HCT116 (cell line): ENCODE results near the gene GTF3C1. TPM values are rescaled to one million over a fixed set of nuclear protein-coding genes. Genes with fewer than 3 reads are reported as not detected.

Experiments used
- ATAC-seq: fragments of 200-7000 bp; cut with Tn5 transposase; 2 replicates; pipeline ENCODE4 v1.9.1; 2020; ENCODE audit warnings: mild to moderate bottlenecking, moderate library complexity
- BruUV-seq: library from RNA; stranded (reverse); fragments of 400-500 nt; replicated peaks from 2 replicates; lab custom pipeline; 2021; lab: Mats Ljungman, UMichigan
- CTCF ChIA-PET: fragments of 300-600 bp; sonication (Branson Sonifier 250); formaldehyde crosslinking; loops from one replicate; lab custom pipeline; 2021; ENCODE audit warnings: antibody characterized with exemption; lab: Charles Lee
- POLR2A ChIA-PET: fragments of 300-600, 350-600 bp; sonication (Branson Sonifier 250); formaldehyde crosslinking; loops from one replicate; lab custom pipeline; 2021; ENCODE audit warnings: antibody characterized with exemption; lab: Charles Lee
- RAD21 ChIA-PET, 2 experiments: fragments of 300-600 bp; sonication (Branson Sonifier 250); formaldehyde crosslinking; loops; one replicate each; lab custom pipeline; 2023; ENCODE audit warnings: low total read pairs in 2 of 2; ENCODE audit not compliant: uncharacterized antibody in 2 of 2, unreplicated experiment in 2 of 2, low non-redundant PET in 1 of 2; lab: Charles Lee
- DNase-seq: peaks from one replicate; pipeline ENCODE4 v3.0.0-alpha.2; 2010; ENCODE audit warnings: low read depth, low spot score
- H2AFZ ChIP-seq: fragments of 200-600 bp; shearing (Covaris generic), sonication (generic); 2 replicates; pipeline ENCODE4 v1.6.1; 2017; ENCODE audit warnings: low read depth, mixed run types, mixed read lengths, antibody characterized with exemption, low read length; ENCODE audit not compliant: poor library complexity, severe bottlenecking
- H3K27ac ChIP-seq: 2 replicates; pipeline ENCODE4 v1.5.1; 2012; ENCODE audit warnings: low read depth, low read length
- H3K27me3 ChIP-seq: fragments of 200-600 bp; sonication (generic); 2 replicates; pipeline ENCODE4 v1.6.1; 2016; ENCODE audit warnings: mixed run types, low read length, mixed read lengths; ENCODE audit not compliant: insufficient read depth
- H3K36me3 ChIP-seq, 2 experiments: fragments of 200-500 bp in 1 of 2; fragments of 200-600 bp in 1 of 2; sonication (Bioruptor generic) in 1 of 2; sonication (generic) in 1 of 2; 2 replicates each; pipeline versions ENCODE4 v1.5.1 to v1.6.1; 2014 to 2016; ENCODE audit warnings: low read length in 2 of 2, inconsistent platforms in 1 of 2, mixed read lengths in 1 of 2, mixed run types in 1 of 2; ENCODE audit not compliant: insufficient read depth in 2 of 2, control insufficient read depth in 1 of 2
- H3K4me1 ChIP-seq, 2 experiments: fragments of 200-600 bp in 1 of 2; sonication (generic) in 1 of 2; 2 replicates each; pipeline versions ENCODE4 v1.5.1 to v1.6.1; 2012 to 2017; ENCODE audit warnings: low read length in 2 of 2, inconsistent platforms in 1 of 2, mild to moderate bottlenecking in 1 of 2, mixed read lengths in 1 of 2, mixed run types in 1 of 2, moderate library complexity in 1 of 2; ENCODE audit not compliant: insufficient read depth in 2 of 2, control insufficient read depth in 1 of 2
- H3K4me2 ChIP-seq: fragments of 200-600 bp; sonication (generic); 2 replicates; pipeline ENCODE4 v1.6.1; 2017; ENCODE audit warnings: mixed run types, low read length, mixed read lengths
- H3K4me3 ChIP-seq, 2 experiments: fragments of 200-600 bp in 1 of 2; sonication (generic) in 1 of 2; replicated peaks in 1 of 2; 2 replicates each; pipeline ENCODE4 v1.5.1; 2011 to 2016; ENCODE audit warnings: low read length in 2 of 2, control low read depth in 1 of 2, low read depth in 1 of 2, mild to moderate bottlenecking in 1 of 2, mixed read lengths in 1 of 2, mixed run types in 1 of 2
- H3K79me2 ChIP-seq: fragments of 200-600 bp; sonication (generic); 2 replicates; pipeline ENCODE4 v1.6.1; 2017; ENCODE audit warnings: mild to moderate bottlenecking, mixed run types, low read length, moderate library complexity, mixed read lengths; ENCODE audit not compliant: insufficient read depth
- H3K9ac ChIP-seq: fragments of 200-600 bp; sonication (generic); 2 replicates; pipeline ENCODE4 v1.6.1; 2016; ENCODE audit warnings: low read length, mixed read lengths
- H3K9me2 ChIP-seq: fragments of 200-600 bp; sonication (generic), shearing (Covaris generic); 2 replicates; pipeline ENCODE4 v1.6.1; 2017; ENCODE audit warnings: mixed run types, mild to moderate bottlenecking, moderate library complexity; ENCODE audit not compliant: insufficient read depth
- H3K9me3 ChIP-seq, 2 experiments: fragments of 200-500 bp in 1 of 2; fragments of 200-600 bp in 1 of 2; sonication (Bioruptor generic) in 1 of 2; sonication (generic) in 1 of 2; 2 replicates each; pipeline ENCODE4 v1.6.1; 2014 to 2017; ENCODE audit warnings: low read length in 2 of 2, mixed read lengths in 2 of 2, inconsistent platforms in 1 of 2, low read depth in 1 of 2, mild to moderate bottlenecking in 1 of 2, mixed run types in 1 of 2, moderate library complexity in 1 of 2; ENCODE audit not compliant: control insufficient read depth in 1 of 2, insufficient read depth in 1 of 2
- H4K20me1 ChIP-seq: fragments of 200-600 bp; sonication (generic), shearing (Covaris generic); 2 replicates; pipeline ENCODE4 v1.6.1; 2017; ENCODE audit warnings: mixed run types, mild to moderate bottlenecking, moderate library complexity; ENCODE audit not compliant: insufficient read depth
- CBX3 ChIP-seq: IDR thresholded peaks from 2 replicates; pipeline ENCODE4 v1.6.1; 2012; ENCODE audit warnings: low read depth
- CEBPB ChIP-seq: IDR thresholded peaks from 2 replicates; pipeline ENCODE4 v1.6.1; 2012; ENCODE audit warnings: low read depth
- ELF1 ChIP-seq: IDR thresholded peaks from 2 replicates; pipeline ENCODE4 v1.6.1; 2012; ENCODE audit warnings: low read depth, borderline replicate concordance
- FOSL1 ChIP-seq: IDR thresholded peaks from 2 replicates; pipeline ENCODE4 v1.6.1; 2012; ENCODE audit warnings: low read depth
- JUND ChIP-seq: IDR thresholded peaks from 2 replicates; pipeline ENCODE4 v1.6.1; 2012
- MAX ChIP-seq: IDR thresholded peaks from 2 replicates; pipeline ENCODE4 v1.6.1; 2012
- RAD21 ChIP-seq: IDR thresholded peaks from 2 replicates; pipeline ENCODE4 v1.6.1; 2012; ENCODE audit warnings: low read depth, mild to moderate bottlenecking
- REST ChIP-seq: IDR thresholded peaks from 2 replicates; pipeline ENCODE4 v1.6.1; 2012; ENCODE audit warnings: low read depth
- SP1 ChIP-seq: IDR thresholded peaks from 2 replicates; pipeline ENCODE4 v1.6.1; 2012; ENCODE audit warnings: low read depth
- ZFX ChIP-seq: fragments of 450-650 bp; IDR thresholded peaks from 2 replicates; pipeline ENCODE4 v1.6.1; 2017
- intact Hi-C: fragments of 100-400 bp; cut with micrococcal nuclease; formaldehyde crosslinking; loops from 2 replicates; pipeline ENCODE4 v1.10.0; 2022
- total RNA-seq: library from RNA; stranded (reverse); gene quantifications from one replicate; pipeline ENCODE4 v1.2.1, GENCODE V29; 2021; ENCODE audit not compliant: unreplicated experiment
- TF ChIP-seq, protein P1 (sequence below): IDR thresholded peaks from 2 replicates; pipeline ENCODE4 v1.6.1; 2012

GTF3C1 gene
- total RNA-seq, 1 experiment from 2014 or later, result 97.5 TPM

GRCh38 chr16:27453494-27453825 is 96.3 kb downstream of the GTF3C1 start:
- Histone ChIP-seq H3K9me3 (no peaks in the 10 kb centered on the region), H3K4me3 (no peak overlapping the region), H3K9me2 (no peaks in the 10 kb centered on the region), H3K9ac (no peak overlapping the region), H3K79me2 (no peaks in the 10 kb centered on the region), H3K4me1 (no peaks in the 10 kb centered on the region), H3K4me2 (no peak overlapping the region), H4K20me1 (no peaks in the 10 kb centered on the region), H3K36me3 (no peaks in the 10 kb centered on the region), H3K27ac (no peak overlapping the region), H2AFZ (no peak overlapping the region), H3K27me3 (no peaks in the 10 kb centered on the region)
- BruUV-seq, result no TSS peak
- no peak for ATAC-seq
- intact Hi-C loops, result no loop called here
- DNase-seq, result no peak
- POLR2A ChIA-PET, result no interaction called here
- TF ChIP-seq MAX, result no peak
- no peak for TF ChIP-seq SP1
- TF ChIP-seq JUND, result no peak
- no peak for TF ChIP-seq CEBPB
- TF ChIP-seq FOSL1, result no peak
- TF ChIP-seq, protein P1, sequence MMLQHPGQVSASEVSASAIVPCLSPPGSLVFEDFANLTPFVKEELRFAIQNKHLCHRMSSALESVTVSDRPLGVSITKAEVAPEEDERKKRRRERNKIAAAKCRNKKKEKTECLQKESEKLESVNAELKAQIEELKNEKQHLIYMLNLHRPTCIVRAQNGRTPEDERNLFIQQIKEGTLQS, result no peak
- no peak for TF ChIP-seq RAD21
- TF ChIP-seq REST, result no peak
- no peak for TF ChIP-seq ELF1
- TF ChIP-seq ZFX, result no peak
- no peak for TF ChIP-seq CBX3
- RAD21 ChIA-PET, result no interaction called here
- CTCF ChIA-PET, result no interaction called here
